H1 (cell line): ENCODE measurements around the gene EYA2. TPM values are rescaled to one million over a fixed set of nuclear protein-coding genes. Genes with fewer than 3 reads are reported as not detected.

Experiments used
- CTCF ChIA-PET: fragments of 300-600 bp; sonication (Branson Sonifier 250); formaldehyde crosslinking; loops from one replicate; lab custom pipeline; 2021; ENCODE audit not compliant: partially characterized antibody; lab: Charles Lee
- POLR2A ChIA-PET: fragments of 300-600 bp; sonication (Branson Sonifier 250); formaldehyde crosslinking; loops from one replicate; lab custom pipeline; 2021; ENCODE audit warnings: inconsistent platforms; ENCODE audit not compliant: partially characterized antibody; lab: Charles Lee
- DNase-seq, 2 experiments: peaks; one replicate each; pipeline versions ENCODE4 v3.0.0 to v3.0.0-alpha.2; 2010 to 2022; ENCODE audit warnings: low spot score in 2 of 2, low read depth in 1 of 2, mixed read lengths in 1 of 2
- FAIRE-seq: peaks from 2 replicates; lab custom pipeline; 2011; peaks lifted over from hg19 to GRCh38; lab: Jason Lieb, UNC
- H2AFZ ChIP-seq: 2 replicates; pipeline ENCODE4 v1.8.1; 2012; ENCODE audit warnings: low read length, inconsistent platforms
- H2AK5ac ChIP-seq: 2 replicates; pipeline ENCODE4 v1.6.1; 2013; ENCODE audit warnings: low read depth, low read length
- H2BK120ac ChIP-seq: replicated peaks from 2 replicates; pipeline ENCODE3; 2013; ENCODE audit warnings: low read depth, low read length, inconsistent platforms
- H2BK12ac ChIP-seq: 2 replicates; pipeline ENCODE4 v1.6.1; 2013; ENCODE audit warnings: low read depth, low read length
- H2BK15ac ChIP-seq: 2 replicates; pipeline ENCODE4 v1.6.1; 2013; ENCODE audit warnings: low read length
- H2BK20ac ChIP-seq: 2 replicates; pipeline ENCODE4 v1.6.1; 2013; ENCODE audit warnings: low read length
- H2BK5ac ChIP-seq: 2 replicates; pipeline ENCODE4 v1.6.1; 2013; ENCODE audit warnings: low read depth, low read length
- H3K14ac ChIP-seq: 2 replicates; pipeline ENCODE4 v1.6.1; 2013; ENCODE audit warnings: inconsistent platforms; ENCODE audit not compliant: insufficient read length
- H3K18ac ChIP-seq: 2 replicates; pipeline ENCODE4 v1.6.1; 2013; ENCODE audit warnings: low read length; ENCODE audit errors: extremely low read depth
- H3K23ac ChIP-seq: 2 replicates; pipeline ENCODE4 v1.6.1; 2013; ENCODE audit warnings: inconsistent platforms; ENCODE audit not compliant: insufficient read length
- H3K23me2 ChIP-seq: 2 replicates; pipeline ENCODE4 v1.6.1; 2013; ENCODE audit warnings: low read depth, low read length
- H3K27ac ChIP-seq: 2 replicates; pipeline ENCODE4 v1.6.1; 2011; ENCODE audit warnings: low read depth, low read length, inconsistent platforms
- H3K27me3 ChIP-seq, 4 experiments: replicated peaks in 1 of 4; 1 replicate in 1 of 4; 2 replicates in 3 of 4; pipeline versions ENCODE4 v1.6.1 to v1.8.1; 2011 to 2013; ENCODE audit warnings: low read length in 3 of 4, mild to moderate bottlenecking in 3 of 4, inconsistent platforms in 2 of 4, mixed read lengths in 2 of 4, moderate library complexity in 1 of 4; ENCODE audit not compliant: control insufficient read depth in 3 of 4, insufficient read depth in 3 of 4; ENCODE audit errors: extremely low read depth in 1 of 4
- H3K36me3 ChIP-seq, 4 experiments: 2 replicates each; pipeline versions ENCODE4 v1.6.1 to v1.8.1; 2011 to 2013; ENCODE audit warnings: mild to moderate bottlenecking in 4 of 4, low read length in 3 of 4, moderate library complexity in 2 of 4, control low read depth in 1 of 4, inconsistent platforms in 1 of 4; ENCODE audit not compliant: insufficient read depth in 4 of 4, control insufficient read depth in 2 of 4
- H3K4ac ChIP-seq: replicated peaks from 2 replicates; pipeline ENCODE3; 2013; ENCODE audit warnings: low read length, low read depth, mixed read lengths, inconsistent platforms; ENCODE audit not compliant: insufficient read length
- H3K4me1 ChIP-seq, 4 experiments: replicated peaks in 1 of 4; 1 replicate in 1 of 4; 2 replicates in 3 of 4; pipeline versions ENCODE4 v1.6.1 to v1.8.1; 2011 to 2013; ENCODE audit warnings: low read length in 3 of 4, inconsistent platforms in 2 of 4, mixed read lengths in 1 of 4; ENCODE audit not compliant: insufficient read depth in 4 of 4, control insufficient read depth in 3 of 4
- H3K4me2 ChIP-seq, 2 experiments: 2 replicates each; pipeline versions ENCODE4 v1.6.1 to v1.8.1; 2011 to 2013; ENCODE audit warnings: low read depth in 2 of 2, low read length in 2 of 2, control low read depth in 1 of 2, inconsistent platforms in 1 of 2, mild to moderate bottlenecking in 1 of 2; ENCODE audit not compliant: insufficient read depth in 1 of 2
- H3K4me3 ChIP-seq, 4 experiments: fragments of 200-600, 300-600 bp in 1 of 4; sonication (generic), shearing (Covaris generic), sonication (Bioruptor Twin) in 1 of 4; 2 replicates each; pipeline versions ENCODE4 v1.5.1 to v1.8.1; 2011 to 2016; ENCODE audit warnings: low read length in 4 of 4, low read depth in 3 of 4, control low read depth in 2 of 4, inconsistent platforms in 2 of 4, mild to moderate bottlenecking in 2 of 4, mixed read lengths in 1 of 4, moderate library complexity in 1 of 4; ENCODE audit not compliant: insufficient read depth in 2 of 4; ENCODE audit errors: extremely low read depth in 1 of 4
- H3K56ac ChIP-seq: replicated peaks from 2 replicates; pipeline ENCODE3; 2013; ENCODE audit warnings: low read depth, mild to moderate bottlenecking, mixed read lengths, low read length, inconsistent platforms; ENCODE audit not compliant: insufficient read length
- H3K79me1 ChIP-seq: 2 replicates; pipeline ENCODE4 v1.6.1; 2013; ENCODE audit warnings: low read depth, low read length, control low read depth
- H3K79me2 ChIP-seq, 2 experiments: 2 replicates each; pipeline versions ENCODE4 v1.6.1 to v1.8.1; 2012 to 2013; ENCODE audit warnings: low read length in 2 of 2, mild to moderate bottlenecking in 2 of 2, inconsistent platforms in 1 of 2; ENCODE audit not compliant: insufficient read depth in 2 of 2, control insufficient read depth in 1 of 2
- H3K9ac ChIP-seq, 4 experiments: replicated peaks in 1 of 4; 1 replicate in 1 of 4; 2 replicates in 3 of 4; pipeline versions ENCODE4 v1.6.1 to v1.8.1; 2011 to 2013; ENCODE audit warnings: low read depth in 3 of 4, low read length in 3 of 4, control low read depth in 2 of 4, mild to moderate bottlenecking in 2 of 4, moderate library complexity in 2 of 4, inconsistent platforms in 1 of 4; ENCODE audit errors: extremely low read depth in 1 of 4
- H3K9me3 ChIP-seq, 2 experiments: 2 replicates each; pipeline versions ENCODE4 v1.6.1 to v1.8.1; 2012 to 2013; ENCODE audit warnings: mild to moderate bottlenecking in 2 of 2, moderate library complexity in 2 of 2, control low read depth in 1 of 2, inconsistent platforms in 1 of 2, low read depth in 1 of 2, low read length in 1 of 2, mixed read lengths in 1 of 2; ENCODE audit not compliant: insufficient read depth in 2 of 2
- H4K20me1 ChIP-seq, 2 experiments: replicated peaks in 1 of 2; 2 replicates each; pipeline versions ENCODE3 to v1.8.1; 2011 to 2013; ENCODE audit warnings: inconsistent platforms in 2 of 2, low read length in 2 of 2, mild to moderate bottlenecking in 1 of 2; ENCODE audit not compliant: insufficient read depth in 2 of 2, control insufficient read depth in 1 of 2
- H4K5ac ChIP-seq: 2 replicates; pipeline ENCODE4 v1.6.1; 2013; ENCODE audit warnings: low read length, low read depth, mixed read lengths, inconsistent platforms; ENCODE audit not compliant: insufficient read length
- H4K8ac ChIP-seq: 2 replicates; pipeline ENCODE4 v1.8.0; 2013; ENCODE audit warnings: mild to moderate bottlenecking, moderate library complexity, low read length, inconsistent platforms; ENCODE audit not compliant: insufficient read depth; ENCODE audit errors: extremely low read depth
- H4K91ac ChIP-seq: replicated peaks from 2 replicates; pipeline ENCODE3; 2013; ENCODE audit warnings: low read length, mixed read lengths, inconsistent platforms; ENCODE audit not compliant: insufficient read length
- ATF2 ChIP-seq: IDR thresholded peaks from 2 replicates; pipeline ENCODE4 v1.6.1; 2012; ENCODE audit warnings: low read length, inconsistent platforms
- CREB1 ChIP-seq: IDR thresholded peaks from 2 replicates; pipeline ENCODE4 v1.6.1; 2012; ENCODE audit warnings: inconsistent platforms
- CTBP2 ChIP-seq: IDR thresholded peaks from 2 replicates; pipeline ENCODE4 v1.7.0; 2011; ENCODE audit warnings: borderline replicate concordance, mild to moderate bottlenecking, moderate library complexity, mixed read lengths, low read length; ENCODE audit not compliant: insufficient read depth, insufficient read length
- JUN ChIP-seq: IDR thresholded peaks from 2 replicates; pipeline ENCODE4 v1.6.1; 2011; ENCODE audit warnings: low read depth, mild to moderate bottlenecking, improper control_type of control experiment, low read length
- JUND ChIP-seq: IDR thresholded peaks from 2 replicates; pipeline ENCODE4 v1.6.1; 2011; ENCODE audit warnings: mild to moderate bottlenecking, improper control_type of control experiment, low read length
- KDM4A ChIP-seq: IDR thresholded peaks from one replicate; pipeline ENCODE4 v1.7.1; 2012; ENCODE audit warnings: low read depth, mild to moderate bottlenecking, moderate library complexity, low read length, inconsistent platforms; ENCODE audit not compliant: severe bottlenecking
- NRF1 ChIP-seq: IDR thresholded peaks from 2 replicates; pipeline ENCODE4 v1.6.1; 2011; ENCODE audit warnings: mild to moderate bottlenecking, low read depth, low read length, improper control_type of control experiment
- POLR2AphosphoS5 ChIP-seq: IDR thresholded peaks from 2 replicates; pipeline ENCODE4 v1.6.1; 2011; ENCODE audit warnings: low read depth, low read length
- RFX5 ChIP-seq: IDR thresholded peaks from 2 replicates; pipeline ENCODE4 v1.6.1; 2011; ENCODE audit warnings: low read depth, low read length, improper control_type of control experiment, borderline replicate concordance
- SIN3A ChIP-seq, 2 experiments: IDR thresholded peaks in 1 of 2; conservative IDR thresholded peaks in 1 of 2; 2 replicates each; pipeline ENCODE4 v1.6.1; 2011 to 2012; ENCODE audit warnings: low read length in 2 of 2, improper control_type of control experiment in 1 of 2, low read depth in 1 of 2, mild to moderate bottlenecking in 1 of 2
- SIRT6 ChIP-seq: IDR thresholded peaks from one replicate; pipeline ENCODE4 v1.7.1; 2012; ENCODE audit warnings: low read length, inconsistent platforms
- SIX5 ChIP-seq: IDR thresholded peaks from 2 replicates; pipeline ENCODE4 v1.6.1; 2011; ENCODE audit warnings: mild to moderate bottlenecking, low read depth, low read length
- TBP ChIP-seq: IDR thresholded peaks from 2 replicates; pipeline ENCODE4 v1.6.1; 2011; ENCODE audit warnings: low read depth, low read length, improper control_type of control experiment
- TEAD4 ChIP-seq: IDR thresholded peaks from 2 replicates; pipeline ENCODE4 v1.6.1; 2012; ENCODE audit warnings: low read depth, low read length, inconsistent platforms, mixed read lengths
- WGBS, 2 experiments: shearing (Covaris generic) in 1 of 2; methylation state at CpG; one replicate each; pipeline versions ENCODE4 v1.1.6 to v1.1.7; 2013 to 2015; ENCODE audit warnings: low lambda C conversion rate in 2 of 2, mixed read lengths in 2 of 2, inconsistent platforms in 1 of 2, low coverage in 1 of 2, missing lambda C conversion rate in 1 of 2; ENCODE audit not compliant: insufficient replicate concordance in 2 of 2, insufficient coverage in 1 of 2, insufficient read length in 1 of 2; ENCODE audit errors: extremely low coverage in 1 of 2, missing lambda C conversion rate in 1 of 2; 5-methylcytosine and 5-hydroxymethylcytosine counted together
- polyA plus RNA-seq, 7 experiments: library from polyadenylated mRNA; depleted of rRNA in 3 of 7; stranded (reverse) in 5 of 7; unstranded in 2 of 7; fragments of >200 nt in 5 of 7; fragments of 200-250 nt in 2 of 7; gene quantifications; 1 replicate in 5 of 7; 2 replicates in 1 of 7; 4 replicates in 1 of 7; pipeline versions ENCODE4 v1.2.1 to v1.2.3, GENCODE V29; 2011 to 2013; ENCODE audit warnings: missing spikeins in 2 of 7, mixed read lengths in 2 of 7
- total RNA-seq: library from RNA; stranded (reverse); fragmentation: NEBNext Ultra II Directional; extraction: Animal tissue kit (Norgen Biotek cat#: 25700); gene quantifications from 2 replicates; pipeline ENCODE4 v1.2.1, GENCODE V29; 2021

EYA2 gene
- total and polyA plus RNA-seq, 2 of the 8 experiments (the other 6 are each of a cell fraction or from before 2014, with no cell fraction given), result 1.6 to 1.7 TPM

- Histone ChIP-seq H3K79me1 (no peaks in the 10 kb centered on the region), H3K4me1 (no peaks in the 10 kb centered on the region), H4K20me1 (no peaks in the 10 kb centered on the region), H3K27me3 (no peaks in the 10 kb centered on the region), H3K36me3 (no peaks in the 10 kb centered on the region), H4K91ac (no peak overlapping the region), H3K4ac (no peak overlapping the region), H2BK12ac (no peak overlapping the region), H3K56ac (no peak overlapping the region), H3K23ac (no peak overlapping the region), H2BK20ac (no peak overlapping the region), H3K18ac (no peak overlapping the region), H3K23me2 (no peaks in the 10 kb centered on the region), H2BK120ac (no peak overlapping the region), H2AFZ (no peak overlapping the region), H3K4me2 (no peak overlapping the region), H4K8ac (no peak overlapping the region), H3K14ac (no peak overlapping the region), H3K79me2 (no peaks in the 10 kb centered on the region), H2AK5ac (no peak overlapping the region), H3K4me3 (no peak overlapping the region), H2BK5ac (no peak overlapping the region), H4K5ac (no peak overlapping the region), H3K9ac (no peak overlapping the region), H3K27ac (no peak overlapping the region), H3K9me3 (no peaks in the 10 kb centered on the region), H2BK15ac (no peak overlapping the region)
- TF ChIP-seq SIX5 (no peak), JUND (no peak), CREB1 (no peak), NRF1 (no peak), SIN3A (conservative IDR thresholded peaks at IDR 0.05 in 1 of 2, IDR thresholded peaks at IDR 0.05 in 1 of 2; ENCODE audit: low read depth in 1 of 2, low read length in 2 of 2) (no peak), ATF2 (no peak), TBP (no peak), JUN (no peak), TEAD4 (no peak), CTBP2 (no peak), KDM4A (no peak), SIRT6 (no peak), POLR2AphosphoS5 (no peak), RFX5 (no peak)
- FAIRE-seq, result no peak
- no peak for DNase-seq
- ChIA-PET POLR2A (no interaction called here), CTCF (interaction anchor here (0.6 kb wide), 1 partner anchor 987 kb away, joined by 4 read pairs; no protein-coding TSS in a partner anchor)
- 84% methylated on average over 4 of the region's 4 CpGs; no CpG with 5 or more reads in 1 of the 2 experiments for WGBS, 2 experiments
Measured at GRCh38 chr20:46851746-46852145, 42.9 kb upstream of the EYA2 start.
